Mesothelial cell of epicardium (in vitro differentiated cells): ENCODE data around the gene UBTD1. TPM values are rescaled to one million over a fixed set of nuclear protein-coding genes. Genes with fewer than 3 reads are reported as not detected.

Source experiments
- DNase-seq, 2 experiments: peaks; one replicate each; pipeline ENCODE4 v3.0.0; 2021; ENCODE audit warnings: low spot score in 2 of 2; ENCODE audit not compliant: unreplicated experiment in 2 of 2
- H3K27ac Mint-ChIP-seq: 2 replicates; pipeline ENCODE4 v1.8.0; 2021; ENCODE audit warnings: mixed read lengths
- H3K27me3 Mint-ChIP-seq: 2 replicates; pipeline ENCODE4 v1.8.0; 2021; ENCODE audit warnings: low read depth, mixed read lengths
- H3K36me3 Mint-ChIP-seq: 2 replicates; pipeline ENCODE4 v1.8.0; 2021; ENCODE audit warnings: mixed read lengths
- H3K4me1 Mint-ChIP-seq: 2 replicates; pipeline ENCODE4 v1.8.0; 2021; ENCODE audit warnings: mixed read lengths
- H3K4me3 Mint-ChIP-seq: 2 replicates; pipeline ENCODE4 v1.8.0; 2021; ENCODE audit warnings: mild to moderate bottlenecking, moderate library complexity, mixed read lengths
- H3K9me3 Mint-ChIP-seq: 2 replicates; pipeline ENCODE4 v1.8.0; 2021; ENCODE audit warnings: mixed read lengths
- total RNA-seq: library from RNA; stranded (reverse); gene quantifications from 3 replicates; pipeline ENCODE4 v1.2.1, GENCODE V29; 2021
- TF ChIP-seq, protein P1 (sequence below): fragments of 200-600 bp; sonication (generic); IDR thresholded peaks from one replicate; pipeline ENCODE4 v1.5.0; 2021; ENCODE audit warnings: antibody characterized with exemption; ENCODE audit not compliant: unreplicated experiment

The UBTD1 gene
- total RNA-seq, 1 donor from 2014 or later: 9.1 TPM

DNA sequence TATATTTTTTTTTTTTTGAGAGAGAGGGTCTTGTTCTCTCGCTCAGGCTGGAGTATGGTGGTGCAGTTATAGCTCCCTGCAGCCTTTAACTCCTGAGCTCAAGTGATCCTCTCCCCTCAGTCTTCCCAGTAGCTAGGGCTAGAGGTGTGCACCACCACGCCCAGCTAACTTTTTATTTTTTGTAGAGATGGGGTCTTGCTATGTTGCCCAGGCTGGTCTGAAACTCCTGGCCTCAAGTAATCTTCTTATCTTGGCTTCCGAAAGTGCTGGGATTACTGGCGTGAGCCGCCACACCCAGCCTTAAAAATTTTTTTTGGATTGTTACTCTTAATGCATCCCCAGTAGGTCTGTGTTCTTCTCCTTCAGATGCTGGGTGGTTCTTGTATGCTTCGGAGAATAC is 4.2 kb downstream of the UBTD1 start:
- peaks cover 28% of the 10 kb centered on the region for H3K4me1 Mint-ChIP-seq
- no peak for DNase-seq
- no peak overlapping the region for H3K27ac Mint-ChIP-seq
- H3K4me3 Mint-ChIP-seq: no peak overlapping the region
- TF ChIP-seq, protein P1, sequence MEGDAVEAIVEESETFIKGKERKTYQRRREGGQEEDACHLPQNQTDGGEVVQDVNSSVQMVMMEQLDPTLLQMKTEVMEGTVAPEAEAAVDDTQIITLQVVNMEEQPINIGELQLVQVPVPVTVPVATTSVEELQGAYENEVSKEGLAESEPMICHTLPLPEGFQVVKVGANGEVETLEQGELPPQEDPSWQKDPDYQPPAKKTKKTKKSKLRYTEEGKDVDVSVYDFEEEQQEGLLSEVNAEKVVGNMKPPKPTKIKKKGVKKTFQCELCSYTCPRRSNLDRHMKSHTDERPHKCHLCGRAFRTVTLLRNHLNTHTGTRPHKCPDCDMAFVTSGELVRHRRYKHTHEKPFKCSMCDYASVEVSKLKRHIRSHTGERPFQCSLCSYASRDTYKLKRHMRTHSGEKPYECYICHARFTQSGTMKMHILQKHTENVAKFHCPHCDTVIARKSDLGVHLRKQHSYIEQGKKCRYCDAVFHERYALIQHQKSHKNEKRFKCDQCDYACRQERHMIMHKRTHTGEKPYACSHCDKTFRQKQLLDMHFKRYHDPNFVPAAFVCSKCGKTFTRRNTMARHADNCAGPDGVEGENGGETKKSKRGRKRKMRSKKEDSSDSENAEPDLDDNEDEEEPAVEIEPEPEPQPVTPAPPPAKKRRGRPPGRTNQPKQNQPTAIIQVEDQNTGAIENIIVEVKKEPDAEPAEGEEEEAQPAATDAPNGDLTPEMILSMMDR: no peak
- H3K27me3 Mint-ChIP-seq: peaks cover 24% of the 10 kb centered on the region
- H3K36me3 Mint-ChIP-seq: no peaks in the 10 kb centered on the region
- H3K9me3 Mint-ChIP-seq: no peaks in the 10 kb centered on the region

DNA sequence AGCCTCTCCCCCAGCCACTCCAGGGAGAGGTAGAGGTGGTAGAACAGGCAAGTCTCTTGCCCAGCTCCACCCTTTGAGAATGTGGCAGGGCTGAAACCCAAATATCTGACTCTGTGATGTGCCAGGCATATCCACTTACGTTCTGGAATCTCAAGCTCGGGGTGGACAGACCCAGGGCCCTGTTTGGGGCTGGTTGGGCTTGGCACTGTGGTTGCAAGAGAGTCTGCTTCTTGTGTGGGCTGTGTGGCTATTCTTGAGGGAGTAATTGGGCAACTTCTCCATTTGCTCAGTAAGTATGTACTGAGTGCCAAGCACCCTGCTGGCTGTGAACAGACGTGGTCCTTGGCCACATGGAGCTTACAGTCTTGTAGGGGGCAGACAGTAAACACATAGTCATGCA is 4.7 kb downstream of the UBTD1 start:
- DNase-seq: no peak
- Mint-ChIP-seq H3K27ac (no peak overlapping the region), H3K4me1 (peaks cover 26% of the 10 kb centered on the region), H3K4me3 (no peak overlapping the region), H3K36me3 (no peaks in the 10 kb centered on the region), H3K9me3 (no peaks in the 10 kb centered on the region), H3K27me3 (peaks cover 24% of the 10 kb centered on the region)
- TF ChIP-seq, protein P1: no peak

DNA sequence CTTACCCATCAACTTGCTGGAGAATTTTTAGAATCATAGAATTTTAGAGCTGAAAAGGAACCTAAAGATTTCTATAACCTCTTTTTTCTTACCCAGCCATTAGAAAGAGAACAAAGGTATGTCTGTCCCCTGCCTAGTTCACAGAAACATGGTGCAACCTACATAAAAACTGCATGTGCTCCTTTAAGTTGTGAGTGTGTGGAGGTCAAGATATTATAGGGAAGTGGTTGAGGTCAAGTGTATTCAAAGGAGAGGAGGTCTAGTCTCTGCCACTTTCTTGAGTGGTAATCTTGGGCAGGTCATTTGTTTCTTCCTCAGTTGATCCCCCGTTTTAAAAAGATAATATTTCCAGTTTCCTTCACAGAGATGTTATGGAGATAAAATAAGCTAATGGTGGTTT is 6.4 kb downstream of the UBTD1 start:
- H3K4me3 Mint-ChIP-seq: no peak overlapping the region
- H3K27ac Mint-ChIP-seq: no peak overlapping the region
- peaks cover 18% of the 10 kb centered on the region for H3K27me3 Mint-ChIP-seq
- TF ChIP-seq, protein P1: no peak
- no peaks in the 10 kb centered on the region for H3K9me3 Mint-ChIP-seq
- H3K36me3 Mint-ChIP-seq: no peaks in the 10 kb centered on the region
- DNase-seq: no peak
- peaks cover 21% of the 10 kb centered on the region for H3K4me1 Mint-ChIP-seq

DNA sequence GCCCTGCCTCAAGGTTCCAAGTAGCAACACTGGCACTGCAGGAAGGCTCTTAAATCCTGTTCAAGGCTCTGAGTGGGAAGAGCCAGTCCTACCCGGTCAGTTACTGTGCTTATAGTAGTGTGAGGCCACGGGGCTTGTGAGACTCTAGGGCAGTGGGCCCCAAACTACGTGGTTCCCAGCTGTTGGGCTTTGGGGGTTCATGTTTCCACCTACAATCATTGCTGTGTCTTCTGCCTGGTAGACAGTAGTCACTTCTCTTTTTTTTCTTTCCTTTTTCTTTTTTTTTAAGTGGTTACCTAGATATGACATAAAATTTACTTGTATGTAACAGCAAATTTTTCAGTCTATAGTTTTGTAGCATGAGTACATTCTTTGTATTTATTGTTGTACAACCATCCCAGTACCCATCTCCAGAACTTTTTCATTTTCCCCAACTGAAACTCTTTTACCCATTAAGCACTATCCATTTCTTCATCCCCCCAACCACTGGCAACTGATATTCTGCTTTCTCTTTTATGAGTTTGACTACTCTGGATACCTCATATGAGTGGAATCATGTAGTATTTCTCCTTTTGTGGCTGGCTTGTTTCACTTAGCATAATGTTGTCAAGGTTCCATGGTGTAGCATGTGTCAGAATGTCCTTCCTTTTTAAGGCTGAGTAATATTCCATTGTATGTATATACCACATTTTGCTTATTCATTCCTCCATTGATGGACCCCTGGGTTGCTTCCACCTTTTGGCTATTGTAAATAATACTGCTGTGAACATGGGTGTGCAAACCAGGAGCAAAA is 7.7 kb downstream of the UBTD1 start:
- no peak overlapping the region for H3K27ac Mint-ChIP-seq
- no peak for DNase-seq
- no peaks in the 10 kb centered on the region for H3K9me3 Mint-ChIP-seq
- H3K4me3 Mint-ChIP-seq: no peak overlapping the region
- peaks cover 11% of the 10 kb centered on the region for H3K4me1 Mint-ChIP-seq
- no peaks in the 10 kb centered on the region for H3K36me3 Mint-ChIP-seq
- TF ChIP-seq, protein P1: no peak
- peaks cover 7% of the 10 kb centered on the region for H3K27me3 Mint-ChIP-seq

DNA sequence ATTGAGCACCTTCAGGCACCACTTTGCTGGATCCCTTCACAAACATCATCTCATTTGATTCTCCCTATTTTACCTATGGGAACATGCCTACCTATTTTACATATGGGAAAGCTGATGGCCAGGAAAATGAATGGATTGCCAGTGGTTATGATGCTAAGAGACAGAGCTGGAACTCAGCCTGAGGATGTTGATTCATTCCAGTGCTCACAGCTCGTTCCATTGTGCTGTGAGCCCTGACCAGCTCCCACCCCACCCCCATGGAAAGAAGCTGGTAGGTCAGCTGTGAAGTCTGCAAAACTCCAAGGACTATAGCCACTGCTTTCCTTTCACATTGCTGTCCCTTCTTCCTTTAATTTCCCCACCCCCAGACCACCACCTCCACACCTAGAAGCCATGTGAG is 9.6 kb downstream of the UBTD1 start:
- Mint-ChIP-seq H3K9me3 (no peaks in the 10 kb centered on the region), H3K4me1 (no peaks in the 10 kb centered on the region)
- DNase-seq: no peak

More for the DNA sequence above, 9.6 kb downstream of the UBTD1 start:
- Mint-ChIP-seq H3K27me3 (no peaks in the 10 kb centered on the region), H3K36me3 (no peaks in the 10 kb centered on the region), H3K27ac (no peak overlapping the region), H3K4me3 (no peak overlapping the region)
- TF ChIP-seq, protein P1: no peak
